Activated CD8-positive, alpha-beta T cell treated with anti-CD3 and anti-CD28 coated beads, Interleukin-2, amount 10 ng/mL, durations not matched to agents 7 days and 5 days (primary cell): ENCODE data around the gene RNF8. TPM values are rescaled to one million over a fixed set of nuclear protein-coding genes. Genes with fewer than 3 reads are reported as not detected.
A peak's percentile ranks its signal among the peaks of the same experiment; 100 is the strongest.
"Not testable (repeated sequence)": the region's sequence is repeated elsewhere in the genome, so short reads cannot be mapped to it uniquely, and the experiment has no call there.

Experiments used
- ATAC-seq: fragments of 150-1000 bp; cut with Tn5 transposase; one replicate; pipeline ENCODE4 v1.10.0; 2021; ENCODE audit warnings: moderate library complexity
- CTCF ChIA-PET: fragments of 350-600 bp; sonication (Branson Sonifier 250); formaldehyde crosslinking; loops from one replicate; lab custom pipeline; 2021; ENCODE audit warnings: antibody characterized with exemption; lab: Charles Lee
- POLR2A ChIA-PET: fragments of 350-600 bp; sonication (Branson Sonifier 250); formaldehyde crosslinking; loops from one replicate; lab custom pipeline; 2021; ENCODE audit warnings: antibody characterized with exemption; lab: Charles Lee
- DNase-seq: peaks from one replicate; pipeline ENCODE4 v3.0.0-alpha.2; 2020
- H3K27ac Mint-ChIP-seq: one replicate; pipeline ENCODE4 v1.8.0; 2021; ENCODE audit warnings: mild to moderate bottlenecking, mixed read lengths
- H3K27me3 Mint-ChIP-seq: one replicate; pipeline ENCODE4 v1.8.0; 2021; ENCODE audit warnings: low read depth, mixed read lengths
- H3K36me3 Mint-ChIP-seq: one replicate; pipeline ENCODE4 v1.8.0; 2021; ENCODE audit warnings: low read depth, mixed read lengths
- H3K4me1 Mint-ChIP-seq: one replicate; pipeline ENCODE4 v1.8.0; 2021; ENCODE audit warnings: low read depth, mixed read lengths
- H3K4me3 Mint-ChIP-seq: one replicate; pipeline ENCODE4 v1.8.0; 2021; ENCODE audit warnings: mild to moderate bottlenecking, mixed read lengths
- H3K9me3 Mint-ChIP-seq: one replicate; pipeline ENCODE4 v1.8.0; 2022; ENCODE audit warnings: mixed read lengths; ENCODE audit not compliant: insufficient read depth
- total RNA-seq, 2 experiments: library from RNA; stranded (reverse); gene quantifications; one replicate each; pipeline ENCODE4 v1.2.3, GENCODE V29; 2021

RNF8 gene
- total RNA-seq, 2 experiments from 2014 or later: 23.2 to 23.7 TPM

- peaks cover 53% of the 10 kb centered on the region for H3K4me1 Mint-ChIP-seq
Measured at GRCh38 chr6:37435816-37436215, 82.0 kb downstream of the RNF8 start.

GRCh38 chr6:37438930-37439329 lies 85.1 kb downstream of the RNF8 start:
- peaks cover 56% of the 10 kb centered on the region for H3K4me1 Mint-ChIP-seq
- DNase-seq (no peak), ATAC-seq (no peak)
- peaks cover 60% of the 10 kb centered on the region for H3K36me3 Mint-ChIP-seq
- H3K4me3 Mint-ChIP-seq: no peak overlapping the region
- H3K27me3 Mint-ChIP-seq: no peaks in the 10 kb centered on the region
- CTCF ChIA-PET: no interaction called here
- POLR2A ChIA-PET: no interaction called here
- no peak overlapping the region for H3K27ac Mint-ChIP-seq
- H3K9me3 Mint-ChIP-seq: no peaks in the 10 kb centered on the region

More at GRCh38 chr6:37435816-37436215, 82.0 kb downstream of the RNF8 start:
- Mint-ChIP-seq H3K4me3 (no peak overlapping the region), H3K27ac (peak overlapping the region; percentile 39), H3K36me3 (peaks cover 46% of the 10 kb centered on the region), H3K9me3 (no peaks in the 10 kb centered on the region), H3K27me3 (peaks cover 3% of the 10 kb centered on the region)
- ChIA-PET POLR2A (no interaction called here), CTCF (interaction anchor here (1.4 kb wide), 1 partner anchor 54 kb away, joined by 4 read pairs; no protein-coding TSS in a partner anchor)
- ATAC-seq (no peak), DNase-seq (no peak)

GRCh38 chr6:37441651-37442050 lies 87.9 kb downstream of the RNF8 start:
- ChIA-PET CTCF (interaction anchor here (1.0 to 1.9 kb wide), 3 partner anchors 8 to 116 kb away, joined by 3 to 4 read pairs (median 4); no protein-coding TSS in a partner anchor), POLR2A (interaction anchor here (0.7 to 3.7 kb wide), 5 partner anchors 8 to 209 kb away, joined by 3 to 28 read pairs (median 3); partner anchors contain the start of gene CMTR1)
- Mint-ChIP-seq H3K4me1 (peaks cover 35% of the 10 kb centered on the region), H3K4me3 (no peak overlapping the region), H3K36me3 (peaks cover 68% of the 10 kb centered on the region), H3K27me3 (no peaks in the 10 kb centered on the region), H3K27ac (peak overlapping the region; percentile 56), H3K9me3 (no peaks in the 10 kb centered on the region)
- DNase-seq: no peak
- ATAC-seq: no peak

GRCh38 chr6:37442416-37443215 lies 88.8 kb downstream of the RNF8 start:
- H3K27me3 Mint-ChIP-seq: no peaks in the 10 kb centered on the region
- POLR2A ChIA-PET: interaction anchor here (0.8 to 3.7 kb wide), 3 partner anchors 9 to 108 kb away, joined by 3 to 28 read pairs (median 3); partner anchors contain the start of gene CMTR1
- H3K9me3 Mint-ChIP-seq: no peaks in the 10 kb centered on the region
- DNase-seq (no peak), ATAC-seq (peak; percentile 63)
- peak overlapping the region; percentile 70 for H3K4me3 Mint-ChIP-seq
- peaks cover 67% of the 10 kb centered on the region for H3K36me3 Mint-ChIP-seq
- peaks cover 30% of the 10 kb centered on the region for H3K4me1 Mint-ChIP-seq
- peak overlapping the region; percentile 87 for H3K27ac Mint-ChIP-seq
- CTCF ChIA-PET: interaction anchor here (0.6 to 1.9 kb wide), 5 partner anchors 9 to 256 kb away, joined by 3 to 4 read pairs (median 3); no protein-coding TSS in a partner anchor

DNA sequence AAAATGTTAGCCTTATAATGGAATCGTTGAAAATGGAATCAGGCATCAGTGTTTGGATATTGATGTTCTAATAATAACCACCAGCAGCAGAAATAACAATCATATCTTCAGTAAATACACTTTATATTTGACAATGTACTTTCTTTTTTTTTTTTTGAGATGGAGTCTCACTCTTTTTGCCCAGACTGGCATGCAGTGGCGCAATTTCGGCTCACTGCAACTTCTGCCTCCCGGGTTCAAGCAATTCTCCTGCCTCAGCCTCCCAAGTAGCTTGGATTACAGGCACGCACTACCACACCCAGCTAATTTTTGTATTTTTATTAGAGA lies 89.4 kb downstream of the RNF8 start:
- ChIA-PET POLR2A (interaction anchor here (1.0 to 3.7 kb wide), 2 partner anchors 10 to 24 kb away, joined by 4 to 28 read pairs; partner anchors contain the start of gene CMTR1), CTCF (interaction anchor here (0.6 to 1.0 kb wide), 3 partner anchors 12 to 255 kb away, joined by 3 read pairs; no protein-coding TSS in a partner anchor)
- Mint-ChIP-seq H3K4me3 (peak overlapping the region; percentile 70), H3K27ac (peak overlapping the region; percentile 81), H3K36me3 (peaks cover 65% of the 10 kb centered on the region), H3K4me1 (peaks cover 27% of the 10 kb centered on the region)
- H3K27me3 Mint-ChIP-seq, ATAC-seq, DNase-seq, H3K9me3 Mint-ChIP-seq: not testable (repeated sequence)

Other genes with a start within 250 kb of the RNF8 start
- gene PIM1, start 183.8 kb upstream of the RNF8 start, total RNA-seq: 100 to 1,000 TPM; 432 to 449 TPM
- 10 to 100 TPM; 15.4 TPM for gene TBC1D22B, start 96.2 kb upstream of the RNF8 start, total RNA-seq
- 1 to 10 TPM; 3.1 to 3.2 TPM for gene TMEM217, start 95.8 kb upstream of the RNF8 start, total RNA-seq
- 10 to 100 TPM; 71.7 to 74.2 TPM for gene CMTR1, start 79.2 kb downstream of the RNF8 start, total RNA-seq
- gene CCDC167, start 145.9 kb downstream of the RNF8 start, total RNA-seq: 10 to 100 TPM; 64.0 to 69.4 TPM